Measurements from ENCODE around the gene PSMB5.
A peak's percentile ranks its signal among the peaks of the same experiment; 100 is the strongest.

The PSMB5 gene

DNA sequence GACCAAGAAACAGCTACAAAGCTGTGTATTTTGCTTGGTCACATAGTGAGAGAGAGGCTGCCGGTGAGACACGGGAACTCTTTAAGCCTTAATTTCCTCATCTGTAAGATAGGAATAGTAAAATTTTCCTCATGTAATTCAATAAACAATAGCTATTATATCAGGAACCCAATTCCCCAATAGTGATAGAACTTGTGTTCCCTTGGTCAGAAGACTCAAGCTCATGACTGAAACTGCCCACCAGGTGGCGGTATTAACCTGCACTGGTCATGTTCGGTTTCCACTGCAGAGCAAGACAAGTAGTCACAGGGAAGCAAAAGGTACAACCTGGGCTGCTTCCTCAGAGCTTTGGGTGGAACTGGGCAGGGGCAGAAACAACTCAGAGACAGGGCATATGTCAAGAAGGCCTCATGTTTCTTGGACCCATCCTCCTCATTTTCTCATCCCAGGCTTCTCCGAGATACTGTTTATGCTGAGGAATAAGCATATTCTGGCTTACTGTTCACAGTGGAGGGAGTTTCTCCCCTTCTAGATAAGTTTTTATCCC lies 48.1 kb downstream of the PSMB5 start:
- no peak for DNase-seq (ENCODE audit: low read depth)

DNA sequence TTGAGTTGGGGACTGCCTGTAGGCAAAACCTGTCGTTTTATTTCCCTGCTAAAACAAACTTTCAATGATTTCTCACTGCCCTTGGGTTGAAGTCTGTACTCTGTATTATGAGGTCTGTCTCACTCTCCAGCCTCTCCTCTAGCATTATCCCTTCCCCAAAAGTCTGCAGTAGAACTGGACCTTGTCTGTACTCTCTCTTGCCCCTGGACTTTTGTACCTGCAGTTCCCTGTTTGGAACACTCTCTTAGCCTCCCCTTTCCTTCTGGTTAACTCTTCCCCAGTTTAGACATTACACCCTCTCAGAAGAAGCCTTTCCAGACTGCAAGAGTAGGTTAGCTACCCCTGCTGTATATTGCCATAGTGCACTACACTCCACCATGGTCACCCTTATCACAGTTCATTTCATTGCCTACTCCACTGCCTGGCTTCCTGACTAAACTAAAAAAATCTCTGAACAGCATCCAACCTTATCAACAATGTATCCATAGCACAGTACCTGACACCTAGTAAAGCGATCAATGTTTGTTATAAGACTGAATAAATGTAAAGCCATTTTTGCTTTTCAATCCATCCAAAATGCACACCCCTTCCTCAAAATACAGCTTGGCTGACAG lies 48.7 kb downstream of the PSMB5 start:
- DNase-seq (ENCODE audit: low read depth) = no peak

DNA sequence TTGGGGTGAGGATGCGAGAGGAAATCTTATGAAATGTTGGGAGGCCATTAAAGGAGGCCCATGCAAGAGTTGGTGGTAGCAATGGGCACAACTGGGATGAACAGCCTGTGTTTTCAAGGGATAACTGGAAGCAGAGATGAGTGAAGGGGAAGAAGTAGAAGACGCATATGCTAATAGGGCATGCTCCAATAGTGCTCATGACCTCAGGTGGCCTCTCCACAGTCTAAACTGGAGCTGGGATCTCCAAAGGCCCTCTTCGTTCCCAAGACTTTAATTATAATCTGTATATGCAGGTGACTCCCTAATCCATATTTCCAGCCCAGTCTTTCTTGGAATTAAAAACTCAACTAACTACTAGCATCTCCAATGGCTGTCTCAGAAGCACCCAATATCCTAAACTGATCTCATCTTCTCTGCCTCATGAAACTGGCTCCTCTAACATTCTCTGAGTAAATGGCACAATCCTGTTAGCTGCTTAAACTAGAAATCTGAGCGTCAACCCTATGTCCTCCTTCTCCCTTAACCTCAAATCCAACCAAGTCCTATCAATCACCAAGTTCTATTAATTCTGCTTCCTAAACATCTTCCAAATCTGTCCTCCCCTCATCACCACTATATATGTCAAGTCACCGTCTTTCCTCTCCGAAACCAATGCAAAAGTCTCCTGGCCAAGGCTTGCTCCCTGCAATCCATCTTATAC lies 49.6 kb downstream of the PSMB5 start:
- DNase-seq (ENCODE audit: low read depth) = no peak

DNA sequence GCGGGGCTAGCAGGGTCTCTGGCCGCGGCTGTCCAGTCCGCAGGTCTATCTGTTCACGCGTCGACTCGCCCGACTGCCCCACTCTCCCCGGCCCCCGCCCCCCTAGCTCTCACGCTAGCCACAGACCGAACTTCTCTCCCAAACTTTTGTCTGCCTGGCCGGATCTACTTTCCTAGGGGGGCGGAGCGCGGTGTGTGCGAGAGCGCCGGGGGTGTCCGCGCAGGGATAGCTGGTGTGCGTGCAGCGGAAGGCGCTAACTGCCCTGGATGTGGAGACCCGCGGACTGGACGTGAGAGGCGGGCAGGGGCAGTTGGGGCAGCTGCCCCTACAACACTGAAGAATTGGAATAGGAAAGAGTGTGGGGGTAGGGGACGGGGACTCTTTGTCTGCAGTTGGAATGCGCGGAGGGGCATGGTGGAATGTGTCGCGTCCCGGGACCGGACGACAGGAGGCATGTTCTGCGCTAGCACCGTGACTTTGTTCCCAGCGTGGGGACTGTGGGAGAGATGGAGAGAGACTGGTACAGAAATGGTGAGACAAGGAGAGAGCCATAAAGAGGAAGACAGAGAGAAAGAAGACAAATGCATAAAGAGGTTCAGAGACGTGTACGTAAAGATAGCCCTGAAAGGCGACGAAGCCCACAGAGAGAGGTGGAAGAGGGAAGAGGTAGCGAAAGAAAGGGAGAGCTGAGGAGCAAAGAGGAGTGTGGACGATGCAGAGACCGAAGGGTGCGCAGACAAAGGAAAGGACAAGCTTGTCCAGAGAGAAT lies 52.0 kb downstream of the PSMB5 start, which contains the start of gene AJUBA:
Gene AJUBA, minus strand, starts transcription at position 75 of the 769 bp plus-strand sequence. CDS start 285 bp downstream, outside the sequence.
- peak; percentile 81 for DNase-seq (ENCODE audit: low read depth)

DNA sequence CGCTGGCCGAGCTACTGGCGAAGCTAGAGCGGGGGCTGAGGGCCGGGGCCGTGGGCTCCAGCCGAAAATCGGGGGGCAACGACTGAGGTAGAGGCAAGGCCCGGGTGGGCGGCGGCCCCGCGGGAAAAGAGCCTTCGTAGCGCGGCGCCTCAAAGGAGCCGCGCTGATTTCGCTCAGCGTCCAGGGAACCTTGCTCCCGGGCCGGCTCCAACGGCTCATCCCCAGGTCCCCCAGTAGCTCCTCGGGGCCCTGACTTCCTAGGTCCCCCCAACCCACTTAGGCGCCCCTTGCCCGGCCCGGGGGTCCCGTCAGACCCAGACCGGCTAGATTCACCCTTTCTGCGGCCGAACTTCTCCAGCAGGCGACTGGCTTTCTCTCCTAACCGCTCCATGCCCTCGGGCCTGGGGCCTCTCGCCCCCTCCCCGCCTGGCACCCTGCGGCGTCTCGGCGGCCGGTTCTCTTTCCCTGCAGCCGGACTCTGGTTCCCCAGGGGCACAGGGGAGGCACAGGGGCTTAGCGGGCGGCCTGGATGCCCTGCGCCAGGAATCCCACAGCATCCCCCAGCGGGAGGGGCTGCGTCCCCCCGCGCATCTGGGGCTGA lies 52.7 kb downstream of the PSMB5 start:
- DNase-seq (ENCODE audit: low read depth) = no peak

DNA sequence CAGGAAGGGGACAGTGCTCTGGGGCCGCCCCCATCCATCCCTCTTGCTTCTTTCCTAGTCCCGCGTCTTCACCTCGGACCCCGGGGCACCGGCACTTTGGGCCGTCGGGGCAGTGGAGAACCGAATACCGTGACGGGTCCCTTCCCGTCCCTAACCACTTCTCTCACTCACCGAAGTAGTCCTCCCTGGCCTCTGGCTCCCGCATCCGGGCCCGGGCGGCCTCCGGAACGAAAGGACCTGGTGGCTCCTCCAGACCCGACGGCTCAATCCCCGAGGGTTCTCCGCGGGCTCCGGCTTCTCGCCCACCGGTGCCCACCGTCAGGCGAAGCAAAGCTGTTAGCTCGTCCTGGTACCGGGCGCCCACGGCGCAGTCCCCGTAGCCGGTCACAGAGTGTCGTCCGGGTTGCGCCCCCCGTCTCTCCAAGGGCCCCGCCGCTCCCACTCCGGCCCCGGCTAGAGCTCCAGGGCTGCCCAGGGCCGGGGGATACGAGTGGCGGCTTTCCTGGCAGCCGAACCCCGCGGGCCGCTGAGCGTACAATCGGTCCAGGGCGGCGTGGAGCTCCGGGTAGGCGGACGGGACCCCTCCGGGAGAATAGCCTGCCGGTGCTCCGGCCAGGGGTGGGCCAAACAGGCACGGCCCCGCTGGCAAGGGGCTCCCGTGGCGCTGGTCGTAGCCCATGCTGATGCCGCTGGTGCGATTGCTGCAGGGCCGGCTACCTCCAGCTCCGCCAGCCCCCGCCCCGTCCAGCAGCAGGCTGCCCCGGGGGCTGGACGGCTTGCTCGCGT lies 53.4 kb downstream of the PSMB5 start:
- no peak for DNase-seq (ENCODE audit: low read depth)

DNA sequence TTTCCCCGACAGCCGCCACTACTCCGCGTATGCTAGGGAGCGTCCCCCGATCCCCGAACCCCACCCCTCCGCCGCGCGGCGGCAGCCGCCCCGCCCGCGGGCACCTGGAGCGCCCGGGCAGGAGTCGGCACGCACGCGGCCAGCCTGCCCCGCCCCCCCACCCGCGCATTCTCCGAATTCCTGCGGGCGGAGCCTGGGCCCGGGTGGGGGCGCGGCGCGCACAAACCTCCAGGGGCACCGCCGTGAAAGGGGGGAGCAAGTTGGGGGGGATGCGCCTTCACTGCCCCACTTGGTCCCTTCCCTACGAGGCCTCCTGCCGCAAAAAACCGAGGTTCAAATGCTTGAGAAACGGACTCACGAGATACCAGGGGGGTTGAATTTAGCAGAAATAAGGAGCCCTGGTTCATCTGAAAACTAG lies 54.0 kb downstream of the PSMB5 start:
- no peak for DNase-seq (ENCODE audit: low read depth)

DNA sequence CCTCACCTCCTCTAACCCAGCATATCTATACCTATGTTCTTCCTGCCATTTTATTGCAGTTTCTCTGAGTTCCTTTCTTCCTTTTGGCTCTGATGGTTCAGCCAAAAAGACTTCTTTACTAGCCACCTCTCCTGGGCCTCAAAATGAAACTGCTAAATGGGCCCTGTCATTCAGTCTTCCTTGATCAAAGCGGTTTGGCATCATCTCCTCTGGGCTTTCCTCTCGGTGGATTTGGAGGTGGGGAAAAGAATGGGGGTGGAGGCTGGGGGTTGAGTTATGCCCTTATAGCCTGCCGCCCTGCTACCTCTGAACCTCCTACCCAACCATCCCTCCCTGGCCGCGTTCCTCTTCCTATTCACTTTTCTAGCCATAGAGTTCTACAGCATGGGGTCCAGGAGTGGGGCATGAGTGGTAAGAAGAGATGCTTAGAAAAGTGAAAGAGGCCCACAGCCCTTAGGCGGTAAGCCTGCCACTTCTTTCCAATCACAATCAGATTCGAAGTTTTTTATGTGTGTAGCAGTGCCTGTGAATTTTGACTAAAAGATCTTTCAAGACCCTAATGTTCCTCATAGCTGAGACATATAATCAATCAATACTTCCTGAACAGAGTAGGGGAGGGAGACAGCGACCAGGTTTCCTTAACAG lies 54.8 kb downstream of the PSMB5 start:
- DNase-seq (ENCODE audit: low read depth) = no peak

DNA sequence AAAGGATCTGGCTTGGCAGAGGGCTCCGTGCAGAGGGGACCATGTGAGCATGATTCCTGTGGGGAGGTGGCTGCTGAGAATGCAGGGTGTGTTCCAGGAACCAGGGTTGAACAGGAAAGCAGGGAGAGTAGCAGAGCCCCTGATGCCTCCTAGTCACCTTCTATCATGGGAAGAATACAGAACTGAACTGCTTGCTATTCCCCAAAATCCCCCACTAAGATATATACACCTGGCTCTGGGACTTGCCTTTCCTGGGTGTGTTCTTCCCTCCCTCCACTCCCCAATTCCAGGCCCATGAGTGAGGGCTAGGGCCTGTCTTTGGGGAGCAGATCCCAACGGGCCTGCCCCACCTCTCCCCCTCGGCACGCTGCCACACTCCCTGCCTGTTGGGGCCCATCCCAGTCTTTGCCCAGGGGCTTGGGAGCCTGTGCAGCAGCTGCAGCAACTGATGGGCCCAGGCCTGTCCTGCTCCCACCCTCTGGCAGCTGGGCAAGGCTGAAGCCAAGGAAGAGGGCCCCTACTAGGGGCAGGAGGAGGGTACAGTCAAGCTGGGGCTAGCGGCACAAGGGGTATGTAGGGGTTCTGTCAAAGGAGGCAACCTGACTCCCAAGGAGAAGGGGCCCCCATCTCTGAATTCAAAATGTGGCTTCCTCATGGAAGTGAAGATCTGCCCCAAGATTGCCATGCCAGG lies 55.6 kb downstream of the PSMB5 start:
- DNase-seq (ENCODE audit: low read depth) = no peak

DNA sequence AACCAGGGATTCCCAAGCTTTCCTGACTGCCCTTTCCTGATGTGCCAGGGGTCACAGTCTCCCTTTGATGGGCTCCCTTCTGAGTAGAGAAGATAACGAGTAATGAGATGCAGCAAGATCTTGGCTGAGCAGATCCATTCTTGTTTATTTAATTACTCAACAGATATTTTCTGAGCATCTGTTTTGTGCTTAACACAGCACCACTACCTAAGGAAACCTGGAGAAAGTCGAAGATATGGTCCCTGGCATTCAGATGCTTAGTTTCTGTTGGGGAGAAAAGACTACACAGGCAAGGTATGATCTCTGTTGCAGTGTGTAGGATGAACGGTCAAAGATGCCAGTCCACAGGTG lies 56.2 kb downstream of the PSMB5 start:
- DNase-seq (ENCODE audit: low read depth) = no peak

DNA sequence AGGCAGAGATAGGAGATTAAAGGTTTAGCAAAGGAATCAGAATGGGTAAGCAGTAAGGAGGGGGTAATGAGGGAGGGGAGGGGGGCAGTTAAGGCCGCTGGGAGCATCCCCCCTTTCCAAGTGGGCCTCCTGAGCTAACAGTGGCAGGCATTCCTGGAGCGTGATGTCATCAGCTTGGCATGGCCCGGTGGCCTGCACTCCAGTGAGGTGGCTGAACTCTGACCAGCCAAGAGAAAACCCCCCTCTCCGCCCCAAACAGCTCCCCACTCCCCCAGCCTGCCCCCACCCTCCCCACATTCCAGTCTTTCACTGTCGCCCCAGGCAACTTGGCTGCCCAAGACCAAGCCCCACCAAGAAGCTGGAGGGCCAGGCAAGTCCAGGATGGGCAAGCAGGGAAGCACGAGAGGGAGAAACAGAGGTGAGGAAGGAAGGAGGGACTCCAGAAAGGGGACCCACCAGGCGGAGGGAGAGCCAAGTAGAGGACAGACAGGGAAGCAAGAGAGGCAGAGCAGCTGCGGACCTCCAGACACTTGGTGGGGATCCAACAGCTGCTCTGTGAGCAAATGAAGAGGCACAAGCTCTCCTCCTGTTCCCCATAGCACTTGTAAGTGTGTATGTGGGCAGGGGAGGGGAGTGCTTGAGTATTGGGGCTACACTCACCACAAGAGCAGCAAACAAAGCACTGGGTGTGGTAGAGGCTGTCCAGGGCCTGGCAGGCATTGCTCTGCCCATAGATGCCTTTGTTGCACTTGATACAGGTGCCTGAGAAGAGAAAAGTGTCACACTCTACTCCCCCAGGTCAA lies 56.8 kb downstream of the PSMB5 start:
- DNase-seq (ENCODE audit: low read depth) = peak; percentile 50

DNA sequence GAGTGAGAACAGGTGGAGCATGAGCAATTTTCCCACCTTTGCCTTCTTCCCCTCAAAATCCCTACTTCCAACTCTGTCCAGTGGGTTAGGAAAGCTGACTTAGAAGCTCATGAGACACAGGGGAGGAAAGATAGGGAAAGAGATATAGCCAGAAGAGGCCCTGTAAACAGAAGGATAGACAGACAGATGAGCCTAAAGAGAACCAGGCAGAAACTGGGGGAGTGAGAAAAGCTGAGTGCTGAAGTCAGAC lies 57.3 kb downstream of the PSMB5 start:
- no peak for DNase-seq (ENCODE audit: low read depth)

DNA sequence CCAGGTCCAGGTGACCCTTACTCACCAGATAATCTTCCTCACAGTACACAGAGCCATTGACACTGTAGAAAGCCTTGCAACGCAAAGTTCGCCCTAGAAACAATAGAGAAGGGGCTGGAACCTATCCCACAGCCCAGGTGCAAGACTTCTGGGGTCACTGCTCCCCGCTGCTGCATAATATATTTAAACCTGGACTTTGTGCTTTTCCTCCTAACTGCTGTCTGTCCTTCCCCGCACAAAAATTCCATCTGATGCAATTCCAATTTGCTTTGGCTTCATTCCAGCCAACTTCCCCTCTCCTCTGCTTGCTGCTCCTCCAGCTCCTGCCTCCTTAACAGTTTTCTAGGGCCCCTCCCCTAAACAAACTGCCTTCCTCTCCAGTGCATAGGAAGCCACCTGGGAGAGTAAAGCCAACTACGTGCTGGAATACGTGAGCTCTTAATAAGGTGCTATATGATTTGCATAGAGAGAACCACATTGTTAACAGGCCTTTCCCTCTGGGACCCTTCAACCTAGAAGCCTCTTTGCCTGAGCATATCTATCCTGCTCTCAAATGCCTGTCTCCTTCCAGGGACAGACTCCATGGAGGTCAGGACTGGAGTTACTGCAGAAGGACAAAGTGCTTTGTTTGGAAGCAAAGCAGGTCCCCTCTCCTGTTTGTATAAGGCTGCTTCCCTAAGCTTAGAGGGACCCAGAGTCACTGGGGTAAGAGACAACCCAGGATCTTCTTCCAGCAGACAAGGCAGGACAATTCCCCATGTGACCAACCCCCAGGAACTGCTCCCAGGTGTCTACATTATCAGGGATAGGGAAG lies 57.9 kb downstream of the PSMB5 start:
- no peak for DNase-seq (ENCODE audit: low read depth)
